Measurements from ENCODE around the gene EXOC4.

EXOC4 gene

DNA sequence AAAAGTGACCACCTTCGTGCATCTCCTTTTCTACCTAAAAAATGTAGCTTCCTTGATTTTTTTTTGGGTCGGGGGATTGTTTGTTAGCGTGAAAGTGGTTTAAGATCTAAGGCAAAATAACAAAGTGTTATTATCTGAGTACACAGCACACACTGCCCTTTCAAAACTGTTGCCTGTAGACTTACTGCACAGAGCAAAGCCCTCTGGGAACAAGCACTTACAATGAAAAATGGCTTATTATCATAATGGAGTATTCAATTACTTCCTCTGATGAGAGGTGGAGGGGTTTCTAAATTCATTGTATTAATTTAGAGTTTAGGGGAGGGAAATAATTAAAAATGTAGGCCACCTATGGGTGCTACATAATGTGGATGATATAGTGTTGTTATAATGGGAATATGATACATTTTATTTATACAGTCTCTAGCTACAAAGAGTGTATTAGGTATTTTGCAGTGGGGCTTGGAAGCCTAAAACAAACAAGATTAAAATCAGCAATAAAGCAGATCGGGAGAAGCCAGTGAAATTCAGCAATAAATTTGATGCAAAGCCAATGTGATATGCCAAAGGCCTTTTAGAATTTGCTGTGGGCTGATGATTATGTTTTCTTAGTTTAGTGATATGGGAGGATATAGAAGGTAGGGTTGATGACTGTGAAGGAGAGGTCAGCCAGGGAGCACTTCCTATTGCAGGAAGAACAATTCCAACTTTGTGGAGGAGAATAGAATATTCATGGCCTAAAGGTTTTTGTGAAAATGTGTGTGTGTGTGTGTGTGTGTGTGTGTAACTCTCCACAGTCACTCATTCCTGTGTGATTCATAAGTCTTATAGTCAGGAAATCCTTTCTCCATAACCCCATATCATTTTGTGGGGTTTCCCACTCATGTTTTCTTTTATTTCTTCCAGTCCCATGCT is 17.7 kb upstream of the EXOC4 start:
- DNase-seq (ENCODE audit: extremely low read depth, low read depth) = no peak
- no peak for TF ChIP-seq CTCF (IDR thresholded peaks at IDR 0.05; ENCODE audit: low read depth, low read length)

- TF ChIP-seq CTCF (IDR thresholded peaks at IDR 0.05; ENCODE audit: low read depth, low read length) = no peak
- no peak for DNase-seq (ENCODE audit: extremely low read depth, low read depth)
Observed at GRCh38 chr7:133237545-133237944, 15.3 kb upstream of the EXOC4 start.

DNA sequence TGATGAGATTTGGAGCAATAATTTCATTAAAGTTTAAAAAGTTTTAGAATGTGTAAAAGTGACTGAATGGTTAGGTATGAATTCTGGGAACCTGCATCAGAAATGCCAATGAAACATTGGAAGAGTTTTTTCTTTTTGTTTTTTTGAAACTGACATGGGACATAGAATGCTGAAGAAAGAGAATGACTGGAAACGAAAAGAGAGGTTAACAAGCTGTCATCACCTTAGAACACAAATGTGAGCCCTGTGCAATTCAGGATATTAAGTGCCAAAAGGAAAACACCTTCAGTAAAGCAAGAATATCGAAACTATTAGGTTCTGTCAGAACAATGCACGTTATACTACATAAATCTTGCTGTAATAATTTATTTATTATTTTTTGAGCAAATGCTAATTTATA is 12.6 kb upstream of the EXOC4 start:
- TF ChIP-seq CTCF (IDR thresholded peaks at IDR 0.05; ENCODE audit: low read depth, low read length) = no peak

DNA sequence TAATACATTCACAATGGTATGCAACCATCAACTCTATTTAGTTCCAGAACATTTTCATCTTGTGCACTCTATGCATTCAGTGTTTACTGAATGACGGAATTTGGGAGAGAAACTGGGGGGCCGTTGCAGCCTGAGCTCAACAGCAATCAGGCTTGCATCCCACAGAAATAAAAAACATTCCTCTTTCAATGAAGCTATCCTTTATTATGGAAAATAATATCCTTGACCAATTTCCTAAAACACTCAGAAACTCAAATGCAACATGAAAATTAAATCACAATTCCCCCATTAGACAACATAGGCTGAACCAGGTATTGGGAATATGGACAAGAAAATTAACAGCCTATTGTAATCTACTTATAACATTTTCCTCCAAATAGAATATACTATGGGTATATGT is 6.3 kb upstream of the EXOC4 start:
- TF ChIP-seq CTCF (IDR thresholded peaks at IDR 0.05; ENCODE audit: low read depth, low read length) = no peak
- DNase-seq (ENCODE audit: extremely low read depth, low read depth) = no peak

More for the DNA sequence above, 12.6 kb upstream of the EXOC4 start:
- no peak for DNase-seq (ENCODE audit: extremely low read depth, low read depth)

DNA sequence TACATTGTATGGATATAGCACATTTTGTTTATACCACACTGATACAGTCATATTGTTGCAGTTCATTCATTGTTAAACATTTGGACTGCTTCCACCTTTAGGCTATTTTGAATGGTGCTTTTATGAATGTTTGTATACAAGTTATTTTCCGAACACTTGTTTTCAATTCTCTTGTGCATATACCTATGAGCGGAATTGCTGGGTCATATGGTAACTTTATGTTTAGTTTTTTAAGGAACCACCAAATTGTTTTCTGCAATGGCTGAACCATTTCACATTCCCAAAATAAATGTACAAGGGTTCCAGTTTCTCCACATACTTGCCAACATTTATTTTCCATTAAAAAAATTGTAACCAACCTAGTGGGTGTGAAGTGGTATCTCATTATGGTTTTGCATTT is 4.0 kb upstream of the EXOC4 start:
- TF ChIP-seq CTCF (IDR thresholded peaks at IDR 0.05; ENCODE audit: low read depth, low read length) = no peak
- no peak for DNase-seq (ENCODE audit: extremely low read depth, low read depth)

DNA sequence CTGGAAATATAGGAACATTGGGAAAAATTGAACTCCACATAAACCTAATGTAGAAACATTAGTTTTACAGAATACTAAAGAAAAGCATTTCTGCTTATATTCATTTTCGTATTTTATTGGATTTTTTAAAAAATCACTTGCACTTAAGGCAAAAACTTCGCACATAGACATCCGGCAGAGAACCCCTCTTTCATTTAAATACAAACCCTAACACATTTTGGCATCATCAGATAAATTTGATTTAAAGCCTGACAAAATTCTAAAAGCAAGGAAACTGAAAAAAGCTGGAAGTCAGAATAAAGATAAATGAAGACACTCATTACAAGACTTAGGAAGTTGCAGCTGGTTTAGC is 396 bp upstream of the EXOC4 start:
- no peak for DNase-seq (ENCODE audit: extremely low read depth, low read depth)
- no peak for TF ChIP-seq CTCF (IDR thresholded peaks at IDR 0.05; ENCODE audit: low read depth, low read length)

DNA sequence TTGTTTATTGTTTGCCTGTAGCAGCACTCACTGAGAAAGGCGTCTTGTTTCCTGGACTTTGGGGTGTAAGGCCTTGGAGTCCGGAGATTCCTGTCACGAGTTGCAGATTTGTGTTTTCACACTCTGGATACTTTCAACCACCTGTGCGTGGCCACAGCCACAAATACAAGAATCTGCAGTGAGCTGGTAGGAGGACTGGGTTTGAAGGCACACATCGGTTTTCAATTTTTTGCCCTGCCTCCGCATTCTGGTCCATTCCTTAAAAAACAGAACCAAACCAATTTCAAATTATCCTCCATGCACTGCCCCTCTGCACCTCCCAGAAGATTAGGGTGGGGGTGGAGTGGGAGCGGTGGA is 619 bp downstream of the EXOC4 start:
- DNase-seq (ENCODE audit: extremely low read depth, low read depth) = no peak
- no peak for TF ChIP-seq CTCF (IDR thresholded peaks at IDR 0.05; ENCODE audit: low read depth, low read length)

All from AG09319 (cell line).